GM21423 (cell line): Measurements from ENCODE around the gene MIPOL1.
"Not testable (repeated sequence)": the region's sequence is repeated elsewhere in the genome, so short reads cannot be mapped to it uniquely, and the experiment has no call there.

Experiments
- ATAC-seq: cut with Tn5 transposase; IDR thresholded peaks from one replicate; pipeline ENCODE4 v1.9.1; 2021; ENCODE audit warnings: mild to moderate bottlenecking, moderate library complexity; ENCODE audit not compliant: unreplicated experiment

Gene MIPOL1

DNA sequence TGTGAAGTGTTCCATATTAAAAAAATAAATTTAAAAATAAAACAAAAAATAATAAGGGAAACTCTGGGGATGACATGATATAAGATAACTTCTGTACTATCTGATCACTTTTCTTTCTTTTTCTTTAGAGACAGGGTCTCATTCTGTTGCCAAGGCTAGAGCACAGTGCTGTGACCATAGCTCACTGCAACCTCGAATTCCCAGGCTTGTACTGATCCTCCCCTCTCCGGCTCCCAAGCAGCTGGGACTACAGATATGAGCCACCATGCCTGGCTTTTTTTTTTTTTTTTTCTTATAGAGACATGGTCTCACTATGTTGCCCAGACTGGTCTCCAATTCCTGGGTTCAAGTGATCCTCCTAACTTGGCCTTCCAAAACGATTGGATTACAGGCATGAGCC, 10.4 kb upstream of the MIPOL1 start:
- no peak for ATAC-seq

GRCh38 chr14:37187840-37188577, 9.7 kb upstream of the MIPOL1 start:
- not testable (repeated sequence) for ATAC-seq

- not testable (repeated sequence) for ATAC-seq
These were observed 8.0 kb upstream of the MIPOL1 start for GRCh38 chr14:37189733-37190132.

DNA sequence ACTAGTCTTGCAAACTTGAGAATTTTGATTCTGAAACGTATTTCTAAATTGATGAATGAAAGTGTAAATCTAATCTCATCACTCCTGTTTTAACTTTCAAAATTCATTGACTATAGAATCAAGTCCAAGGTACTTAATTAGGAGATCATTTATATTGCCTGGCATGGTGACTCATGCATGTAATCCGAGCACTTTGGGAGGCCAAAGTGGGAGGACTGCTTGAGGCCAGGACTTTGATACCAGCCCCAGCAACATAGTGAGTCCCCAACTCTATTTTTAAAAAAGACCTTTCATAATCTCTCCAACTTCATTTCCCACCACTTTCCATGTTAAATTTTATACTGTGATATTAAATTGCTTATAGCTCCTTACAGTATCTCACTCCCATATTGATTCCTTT, 3.0 kb upstream of the MIPOL1 start:
- no peak for ATAC-seq

DNA sequence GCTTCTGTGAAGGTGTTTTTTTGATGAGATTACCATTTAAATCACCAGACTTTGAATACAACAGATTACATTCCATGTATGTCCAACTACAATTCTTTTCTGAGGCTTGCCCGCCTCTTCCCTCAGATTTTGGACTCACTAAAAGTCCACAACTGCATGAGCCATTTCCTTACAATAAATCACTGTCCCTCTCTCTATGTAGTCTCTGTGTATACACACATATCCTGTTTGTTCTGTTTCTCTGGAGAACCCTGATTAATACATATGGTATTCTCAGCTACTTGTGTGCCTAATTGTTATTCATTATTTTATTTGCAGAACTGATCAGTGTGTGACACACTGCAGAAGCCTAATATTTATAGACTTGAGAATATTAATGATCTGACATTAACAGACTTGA, 2.4 kb upstream of the MIPOL1 start:
- ATAC-seq, result no peak

- no peak for ATAC-seq
These were observed 925 bp upstream of the MIPOL1 start for GRCh38 chr14:37196604-37197420.

DNA sequence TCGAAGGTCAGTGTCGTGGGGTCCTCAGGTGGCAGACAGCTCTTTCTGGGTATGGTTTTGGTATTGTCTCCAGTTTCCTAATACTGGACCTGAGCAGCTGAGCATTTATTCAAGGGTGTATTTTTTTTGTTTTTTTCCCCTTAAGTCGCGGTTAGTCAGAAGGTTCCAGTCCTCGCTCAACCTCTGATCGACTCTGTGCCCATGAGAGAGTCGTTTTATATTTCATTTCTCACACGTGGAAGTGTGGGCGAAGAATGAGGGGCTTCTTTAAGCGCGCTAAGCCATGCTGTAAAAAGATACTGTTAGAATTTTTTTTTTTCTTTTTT, 499 bp downstream of the MIPOL1 start:
- no peak for ATAC-seq

- no peak for ATAC-seq
These were observed 1.2 kb downstream of the MIPOL1 start for GRCh38 chr14:37198907-37199306.

DNA sequence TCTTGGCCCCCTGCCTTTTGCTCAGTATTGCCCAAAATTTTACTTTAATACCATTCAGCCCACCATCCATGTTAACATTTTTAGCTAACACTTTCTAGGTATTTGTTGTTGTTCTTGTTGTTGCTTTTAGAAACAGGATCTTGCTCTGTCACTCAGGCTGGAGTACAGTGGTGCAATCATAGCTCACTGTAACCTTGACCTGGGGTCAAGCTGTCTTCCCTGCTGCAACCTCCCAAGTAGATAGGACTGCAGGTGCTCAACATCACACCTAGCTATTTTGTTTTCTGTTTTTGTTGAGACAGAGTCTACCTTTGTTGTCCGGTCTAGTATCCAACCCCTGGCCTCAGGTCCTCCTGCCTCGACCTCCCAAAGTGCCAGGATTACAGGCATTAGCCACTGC, 4.0 kb downstream of the MIPOL1 start:
- ATAC-seq, result no peak

GRCh38 chr14:37202265-37202664, 4.5 kb downstream of the MIPOL1 start:
- ATAC-seq, result no peak

DNA sequence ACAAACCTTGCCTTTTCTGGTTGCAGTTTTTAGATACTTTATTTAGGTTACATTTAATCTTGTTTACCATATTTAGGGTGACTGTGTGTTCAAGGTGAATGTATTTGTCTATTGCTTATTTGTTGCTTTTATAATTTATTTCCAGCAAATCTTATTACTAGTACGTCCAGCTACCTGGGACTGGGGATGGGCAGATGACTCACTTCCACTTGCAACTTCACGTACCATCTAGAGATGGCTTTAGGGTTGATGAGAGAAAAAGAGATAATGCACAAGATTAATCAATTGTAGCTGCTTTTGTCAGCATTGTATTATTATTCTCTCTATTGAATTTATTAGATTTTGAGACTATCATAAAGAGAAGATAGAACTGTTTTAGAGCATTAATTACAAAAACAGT, 5.1 kb downstream of the MIPOL1 start:
- no peak for ATAC-seq

GRCh38 chr14:37203423-37203822, 5.7 kb downstream of the MIPOL1 start:
- no peak for ATAC-seq

- ATAC-seq, result not testable (repeated sequence)
These were observed 8.2 kb downstream of the MIPOL1 start for GRCh38 chr14:37205623-37206605.

GRCh38 chr14:37209617-37210016, 11.9 kb downstream of the MIPOL1 start:
- ATAC-seq, result not testable (repeated sequence)

DNA sequence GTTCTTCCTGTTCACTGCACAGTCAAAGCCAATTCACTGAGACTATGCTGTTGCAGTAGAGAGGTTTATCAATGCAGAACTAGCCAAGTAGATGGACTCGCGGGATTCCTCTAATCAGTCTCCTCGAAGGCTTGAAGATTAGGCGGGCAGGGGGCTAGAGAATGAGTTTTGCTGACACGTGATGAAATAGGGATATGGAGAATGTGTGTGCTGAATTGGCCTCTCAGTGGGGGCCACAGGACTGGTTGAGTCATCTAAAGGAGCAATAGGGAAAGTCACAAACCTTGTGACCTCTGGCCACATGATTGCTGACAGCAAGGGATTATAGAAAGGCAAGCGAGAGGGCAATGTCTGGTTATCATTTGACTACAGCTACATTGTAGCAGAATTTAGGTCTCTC, 12.7 kb downstream of the MIPOL1 start:
- no peak for ATAC-seq

DNA sequence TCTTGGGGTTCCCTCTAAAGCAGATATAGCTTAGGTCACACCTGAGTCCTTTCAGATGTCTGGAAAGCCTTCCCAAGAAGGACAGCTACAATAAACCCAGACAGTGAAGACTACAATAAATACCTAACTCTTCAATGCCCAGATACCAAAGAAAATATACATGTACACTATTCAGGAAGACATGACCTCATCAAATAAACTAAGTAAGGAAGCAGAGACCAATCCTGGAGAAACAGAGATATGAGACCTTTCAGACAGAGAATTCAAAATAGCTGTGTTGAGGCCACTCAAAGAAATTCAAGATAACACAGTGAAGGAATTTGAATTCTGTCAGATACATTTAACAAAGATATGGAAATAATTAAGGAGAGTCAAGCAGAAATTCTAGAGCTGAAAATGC, 15.3 kb downstream of the MIPOL1 start:
- ATAC-seq, result no peak

- no peak for ATAC-seq
These were observed 17.6 kb downstream of the MIPOL1 start for GRCh38 chr14:37215345-37215744.

- ATAC-seq, result no peak
These were observed 23.3 kb downstream of the MIPOL1 start for GRCh38 chr14:37221073-37221472.

DNA sequence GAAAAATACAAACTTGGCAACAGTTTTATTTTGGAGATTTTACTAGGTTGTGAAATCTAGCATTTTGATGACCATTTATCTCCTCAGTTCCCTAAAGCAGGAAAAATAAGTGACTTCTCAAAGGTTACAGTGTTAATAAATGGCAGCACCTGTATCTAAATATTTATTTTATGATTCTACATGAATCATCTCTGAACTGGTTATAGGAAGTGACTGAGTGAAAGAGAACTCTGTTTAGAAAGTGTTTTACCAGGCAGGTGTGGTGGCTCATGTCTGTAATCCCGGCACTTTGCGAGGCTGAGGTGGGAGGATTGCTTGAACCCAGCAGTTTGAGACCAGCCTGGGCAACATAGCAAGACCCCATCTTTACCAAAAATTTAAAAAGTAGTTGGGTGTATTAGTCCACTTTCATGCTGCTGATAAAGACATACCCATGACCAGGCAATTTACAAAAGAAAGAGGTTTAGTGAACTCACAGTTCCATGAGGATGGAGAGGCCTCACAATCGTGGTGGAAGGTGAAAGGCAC, 26.3 kb downstream of the MIPOL1 start:
- ATAC-seq, result no peak

- not testable (repeated sequence) for ATAC-seq
These were observed 27.9 kb downstream of the MIPOL1 start for GRCh38 chr14:37225668-37226067.
